DMS79 treated with DMSO at 0.1 percent for 48 hours (cell line): ENCODE results near the gene SPANXC.
"Not testable (repeated sequence)": the region's sequence is repeated elsewhere in the genome, so short reads cannot be mapped to it uniquely, and the experiment has no call there.

Experiments
- DNase-seq: peaks from one replicate; lab custom pipeline; 2025; lab: John Stamatoyannopoulos, UW

The SPANXC gene

GRCh38 chrX:141242417-141242816 lies at the start of gene SPANXC:
Gene SPANXC, minus strand, starts transcription at chrX:141242517. Its CDS starts 60 bp downstream, at chrX:141242457.
- DNase-seq = not testable (repeated sequence)

- no peak for DNase-seq
These were observed 37.2 kb upstream of the SPANXC start for GRCh38 chrX:141279476-141279875.

GRCh38 chrX:141278306-141278705 lies 36.0 kb upstream of the SPANXC start:
- DNase-seq = no peak

GRCh38 chrX:141258080-141258479 lies 15.8 kb upstream of the SPANXC start:
- no peak for DNase-seq

GRCh38 chrX:141221611-141222010 lies 20.7 kb downstream of the SPANXC start:
- no peak for DNase-seq

GRCh38 chrX:141220342-141221008 lies 21.8 kb downstream of the SPANXC start:
- DNase-seq = no peak

GRCh38 chrX:141214196-141214595 lies 28.1 kb downstream of the SPANXC start:
- DNase-seq = no peak

- no peak for DNase-seq
These were observed 40.4 kb downstream of the SPANXC start for GRCh38 chrX:141201962-141202361.
